DMS153 treated with DMSO at 0.1 percent for 48 hours (cell line): ENCODE results near the gene ZNF598.

Experiments used
- DNase-seq: peaks from one replicate; lab custom pipeline; 2025; ENCODE audit not compliant: unreplicated experiment; lab: John Stamatoyannopoulos, UW

ZNF598 gene

GRCh38 chr16:2009791-2010510 lies at the start of gene ZNF598:
Gene ZNF598, minus strand, starts transcription at chr16:2009821.
- DNase-seq, result no peak

DNA sequence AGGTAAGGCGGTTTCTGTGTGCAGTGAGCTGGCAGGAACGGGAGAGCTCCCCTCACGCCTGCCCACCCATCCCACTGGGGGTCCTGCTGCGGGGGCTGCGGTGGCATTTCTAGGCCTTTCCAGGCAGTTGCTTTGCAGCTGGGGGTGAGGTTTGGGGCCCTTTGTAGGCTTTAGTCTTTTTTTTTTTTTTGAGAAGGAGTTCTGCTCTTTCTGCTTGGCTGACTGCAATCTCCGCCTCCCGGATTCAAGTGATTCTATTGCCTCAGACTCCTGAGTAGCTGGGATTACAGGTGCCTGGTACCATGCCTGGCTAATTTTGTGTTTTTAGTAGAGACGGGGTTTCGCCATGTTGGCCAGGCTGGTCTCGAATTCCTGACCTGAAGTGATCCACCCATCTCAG lies 49.3 kb upstream of the ZNF598 start:
- DNase-seq, result no peak

GRCh38 chr16:2058420-2058819 lies 48.8 kb upstream of the ZNF598 start:
- DNase-seq, result no peak

DNA sequence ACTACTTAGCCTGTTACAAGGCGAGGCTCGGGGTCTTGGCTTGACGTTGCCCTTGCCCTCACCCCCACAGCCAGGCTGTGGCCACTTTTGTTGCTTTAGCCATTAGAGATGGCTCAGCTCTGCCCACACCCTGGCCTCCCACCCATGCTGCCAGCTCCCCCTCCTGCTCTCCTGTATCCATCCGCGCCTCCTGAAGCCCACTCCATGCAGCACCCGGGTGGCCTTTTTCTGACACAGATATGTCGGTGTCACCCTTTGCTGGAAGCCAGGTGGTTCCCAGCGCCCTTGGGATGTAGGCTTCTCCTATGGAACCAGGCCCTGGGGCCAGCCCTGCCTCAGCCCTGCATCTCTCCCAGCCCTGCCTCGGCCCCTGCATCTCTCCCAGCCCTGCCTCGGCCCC lies 47.8 kb upstream of the ZNF598 start:
- no peak for DNase-seq

DNA sequence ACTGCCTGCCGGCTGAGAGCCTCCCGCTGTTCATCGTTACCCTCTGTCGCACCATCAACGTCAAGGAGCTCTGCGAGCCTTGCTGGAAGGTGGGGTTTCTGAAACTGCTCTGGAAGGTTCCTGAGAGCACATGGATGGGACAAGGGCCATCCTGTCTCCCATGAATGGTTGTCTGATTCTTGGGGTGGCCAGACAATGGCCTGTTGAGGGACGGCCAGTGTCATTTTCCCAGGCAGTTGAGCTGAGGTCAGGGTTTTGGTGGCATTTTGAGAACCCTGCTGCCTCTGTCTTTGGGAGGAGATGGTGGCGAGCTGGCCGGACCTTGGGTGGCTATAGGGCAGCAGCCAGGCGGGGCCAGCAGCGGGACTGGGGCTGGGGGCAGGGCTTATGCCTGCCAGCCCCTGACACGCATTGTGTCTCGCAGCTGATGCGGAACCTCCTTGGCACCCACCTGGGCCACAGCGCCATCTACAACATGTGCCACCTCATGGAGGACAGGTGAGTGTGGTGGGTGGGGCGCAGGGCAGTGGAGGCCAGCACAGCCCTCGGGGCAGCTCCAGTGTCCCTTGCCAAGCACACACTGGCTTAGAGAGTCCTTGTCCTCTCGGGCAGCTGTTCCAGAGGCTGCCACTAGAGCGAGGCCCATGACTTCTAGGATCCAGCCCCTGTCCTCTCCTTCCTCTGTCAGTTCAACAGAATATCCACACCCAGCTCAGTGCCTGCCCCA lies 47.2 kb upstream of the ZNF598 start:
- no peak for DNase-seq

- DNase-seq, result no peak
Observed at GRCh38 chr16:2056077-2056476, 46.5 kb upstream of the ZNF598 start.

DNA sequence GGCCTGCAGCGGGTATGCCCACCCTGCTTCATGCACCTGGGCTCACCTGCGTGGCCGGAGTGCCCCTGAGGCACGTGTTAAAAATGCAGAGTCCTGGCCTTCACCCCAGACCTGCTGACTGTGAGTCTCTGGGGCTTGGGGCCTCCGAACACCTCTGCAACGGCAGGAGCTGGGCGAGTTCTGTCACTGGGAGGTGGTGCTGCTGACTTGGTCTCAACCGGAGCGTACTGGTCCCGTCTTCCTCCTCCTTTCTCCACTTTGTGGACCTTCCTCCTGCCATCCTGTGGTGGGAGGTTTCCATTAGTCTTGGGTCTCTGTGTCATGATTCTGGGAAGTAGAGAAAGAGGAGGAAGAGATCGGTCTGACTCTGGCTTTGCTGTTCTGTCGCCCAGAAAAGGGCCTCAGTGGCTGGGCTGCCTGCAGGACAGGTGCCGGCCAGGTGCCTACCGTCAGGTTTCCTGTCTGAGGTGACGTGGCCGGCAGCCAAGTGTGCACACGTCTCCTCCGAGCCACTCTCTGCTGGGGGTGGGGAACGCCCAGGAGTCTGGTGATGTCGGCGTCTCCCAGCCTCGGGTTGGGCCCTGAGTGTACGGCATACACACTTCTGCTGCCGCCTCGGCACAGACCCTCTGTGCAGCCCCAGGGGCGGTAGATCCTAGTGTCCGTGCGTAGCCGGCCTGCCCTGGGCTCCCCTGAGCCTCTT lies 45.1 kb upstream of the ZNF598 start:
- peak; percentile 92 for DNase-seq

DNA sequence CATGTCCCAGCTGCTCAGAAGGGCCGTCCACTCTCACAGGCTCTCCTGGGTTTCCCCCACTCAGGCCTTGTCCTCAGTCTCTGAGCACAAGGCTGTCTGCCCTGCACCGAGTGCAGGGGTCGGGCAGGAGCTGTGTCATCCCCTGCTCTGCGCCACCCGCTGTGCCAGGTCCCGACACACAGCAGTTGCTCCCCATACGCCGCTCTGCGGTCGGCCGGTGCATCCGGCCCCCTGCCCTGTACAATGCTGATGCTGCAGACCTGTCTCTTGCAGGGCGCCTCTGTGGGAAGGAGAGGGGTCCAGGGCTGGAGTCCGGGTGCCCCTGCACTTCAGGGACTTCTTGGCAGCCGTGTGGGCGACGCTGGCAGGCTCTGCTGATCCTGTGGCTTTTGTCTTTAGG lies 44.3 kb upstream of the ZNF598 start:
- no peak for DNase-seq

DNA sequence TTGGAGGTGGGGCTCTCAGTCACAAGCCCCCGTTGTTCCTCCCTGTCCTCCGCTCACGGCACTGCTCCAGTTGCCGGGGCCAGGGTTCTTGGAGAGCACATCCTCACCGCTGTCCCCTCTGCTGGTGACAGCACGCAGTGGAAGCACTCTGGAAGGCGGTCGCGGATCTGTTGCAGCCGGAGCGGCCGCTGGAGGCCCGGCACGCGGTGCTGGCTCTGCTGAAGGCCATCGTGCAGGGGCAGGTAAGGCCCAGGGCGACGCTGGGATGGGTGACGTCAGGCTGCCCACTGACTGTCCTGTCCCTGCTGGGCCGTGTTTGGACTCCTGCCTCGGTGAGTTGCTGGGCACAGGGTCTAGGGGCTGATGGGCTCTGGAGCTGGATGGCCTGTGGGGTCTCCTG lies 43.6 kb upstream of the ZNF598 start:
- DNase-seq, result no peak

DNA sequence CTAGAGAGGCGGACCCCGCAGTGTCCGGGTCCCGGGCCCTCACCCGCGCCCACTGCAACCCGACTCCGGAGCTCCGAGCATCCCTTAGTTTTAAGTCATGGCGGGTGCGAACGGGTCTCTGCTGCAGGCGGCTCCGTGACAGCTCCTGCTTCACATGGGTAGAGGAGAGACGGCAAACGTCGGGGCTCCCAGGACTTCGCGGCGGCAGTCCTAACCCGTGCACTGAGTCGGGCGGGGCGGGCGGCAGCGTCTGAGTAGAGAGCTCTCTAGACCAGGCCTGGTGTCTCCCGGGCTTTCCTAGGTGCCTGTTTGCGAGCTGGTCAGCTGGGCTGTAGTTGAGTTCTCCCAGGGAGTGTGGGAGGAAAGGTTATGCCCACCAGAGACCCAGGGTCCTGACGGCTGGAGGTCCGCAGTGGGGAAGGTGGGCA lies 38.5 kb upstream of the ZNF598 start:
- no peak for DNase-seq

DNA sequence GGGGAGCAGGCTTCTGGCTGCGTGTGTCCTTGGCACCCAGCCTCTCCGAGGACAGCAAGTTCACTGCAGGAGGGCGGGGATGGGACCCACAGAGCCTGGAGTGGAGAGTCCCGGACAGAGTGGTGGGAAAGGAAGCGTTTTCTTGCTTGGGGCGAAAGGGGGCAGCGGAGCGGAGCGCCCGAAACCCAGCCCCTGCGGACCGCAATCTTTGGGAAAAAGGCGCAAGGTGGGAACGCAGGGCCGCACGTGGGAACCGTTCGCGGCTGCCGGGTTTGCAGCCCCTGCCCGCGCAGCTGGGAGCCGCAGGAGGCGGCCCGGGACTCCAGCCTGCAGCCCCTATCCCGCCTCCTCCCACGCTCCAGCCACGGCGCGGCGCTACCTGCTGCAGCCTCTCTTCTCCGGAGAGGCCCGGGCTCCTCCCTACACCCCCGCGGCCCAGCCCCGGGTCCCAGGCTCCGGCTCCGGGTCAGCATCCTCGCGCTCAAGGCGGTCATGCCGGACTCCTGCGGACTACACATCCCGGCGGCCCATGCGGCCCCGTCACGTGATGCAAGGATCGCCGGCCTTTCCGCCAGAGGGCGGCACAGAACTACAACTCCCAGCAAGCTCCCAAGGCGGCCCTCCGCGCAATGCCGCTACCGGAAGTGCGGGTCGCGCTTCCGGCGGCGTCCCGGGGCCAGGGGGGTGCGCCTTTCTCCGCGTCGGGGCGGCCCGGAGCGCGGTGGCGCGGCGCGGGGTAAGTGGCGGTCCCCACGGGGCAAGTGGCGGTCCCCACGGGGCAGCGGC lies 37.9 kb upstream of the ZNF598 start, which contains the start of the genes NTHL1 and TSC2:
Gene NTHL1 (minus strand): TSS at position 505 of the 786 bp plus-strand sequence. CDS start 11 bp downstream, at position 494.
Gene TSC2 (plus strand): TSS at position 656 of the 786 bp plus-strand sequence. CDS start 631 bp downstream, outside the sequence.
- DNase-seq, result peak; percentile 91

- DNase-seq, result peak; percentile 61
Observed at GRCh38 chr16:2046893-2047329, 37.3 kb upstream of the ZNF598 start.

GRCh38 chr16:2045965-2046892 lies 36.6 kb upstream of the ZNF598 start:
- no peak for DNase-seq

GRCh38 chr16:2044541-2044940 lies 34.9 kb upstream of the ZNF598 start:
- DNase-seq, result no peak

DNA sequence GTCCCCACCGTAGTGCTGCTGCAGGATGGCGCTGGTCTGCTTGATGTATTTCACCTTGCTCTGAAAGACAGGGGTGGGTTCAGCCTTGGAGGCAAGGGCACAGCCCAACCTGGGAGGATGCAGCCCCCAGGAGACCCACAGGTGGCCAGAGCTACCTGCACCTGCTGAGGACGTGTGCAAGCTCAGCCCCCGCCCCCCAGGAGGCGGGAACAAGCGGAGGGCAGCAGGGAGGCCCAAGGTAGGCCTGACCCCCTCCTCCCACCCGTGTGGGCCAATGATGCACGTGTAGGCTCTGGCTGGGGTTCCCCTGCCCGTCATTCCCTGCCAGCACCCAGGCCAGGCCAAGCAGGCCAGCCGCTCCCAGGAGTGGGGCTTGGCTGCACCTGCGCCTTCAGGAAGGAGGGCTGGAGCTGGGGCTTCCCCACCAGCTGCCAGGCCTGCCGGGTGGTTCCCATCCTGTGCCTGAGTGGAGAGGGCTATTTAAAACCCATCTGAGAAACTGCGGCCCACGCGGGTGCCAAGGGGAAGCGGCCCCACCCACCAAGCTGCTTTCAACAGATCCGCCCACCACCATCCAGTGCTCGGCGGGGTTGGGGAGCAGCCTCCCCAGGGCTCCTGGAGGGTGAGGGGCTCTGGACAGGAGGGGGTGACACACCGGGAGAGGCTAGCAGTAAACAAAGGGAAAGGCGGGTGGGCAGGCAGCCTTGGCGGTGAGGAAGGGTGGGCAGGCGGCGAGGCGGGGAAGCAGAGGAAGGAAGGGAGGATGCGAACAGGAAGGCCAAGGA lies 34.2 kb upstream of the ZNF598 start:
- DNase-seq, result no peak

GRCh38 chr16:2042986-2043666 lies 33.5 kb upstream of the ZNF598 start:
- peak; percentile 67 for DNase-seq

DNA sequence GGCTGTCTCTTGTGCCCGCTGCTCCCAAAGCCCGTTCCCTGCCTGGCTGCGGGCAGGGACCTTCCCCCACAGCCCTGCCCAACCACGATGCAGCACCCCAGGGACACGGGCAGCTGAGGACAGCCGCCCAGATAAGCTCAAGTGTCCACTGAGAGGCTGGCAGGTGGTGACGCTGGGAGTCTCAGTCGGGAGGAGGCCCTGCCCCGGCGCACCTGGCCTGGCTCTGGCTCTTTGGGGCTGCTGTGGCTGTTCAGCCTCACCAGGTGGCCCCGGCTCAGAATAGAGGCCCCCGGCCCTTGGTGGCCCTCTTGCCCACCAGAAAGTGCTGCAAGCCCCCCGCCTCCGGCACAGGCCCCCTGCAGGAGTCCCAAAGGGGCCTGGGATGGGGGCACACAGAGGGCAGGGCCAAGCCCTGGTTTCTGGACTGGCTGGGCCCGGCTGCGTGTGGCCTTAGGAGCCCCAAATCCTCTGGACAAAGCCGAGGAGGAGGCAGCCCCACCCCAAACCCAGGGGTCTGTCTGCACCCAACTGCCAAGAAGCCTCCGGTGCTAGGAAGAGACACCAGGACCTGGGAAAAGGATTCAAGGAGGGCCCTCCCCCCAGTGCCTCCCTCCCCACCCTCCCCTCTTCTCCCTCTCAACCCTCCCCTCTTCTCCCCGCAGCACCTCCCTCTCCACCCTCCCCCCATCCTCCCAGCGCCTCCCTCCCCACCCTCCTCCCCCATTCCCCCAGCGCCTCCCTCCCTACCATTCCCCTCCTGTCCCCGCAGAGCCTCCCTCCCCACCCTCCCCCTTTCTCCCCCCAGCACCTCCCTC lies 32.8 kb upstream of the ZNF598 start:
- peak; percentile 86 for DNase-seq
